Transverse colon (tissue), 4 donors: Measurements from ENCODE around the gene XXYLT1.

Experiments used
- CTCF ChIP-seq, 5 experiments: fragments of 200-600 bp in 3 of 5; fragments of 450-650 bp in 2 of 5; sonication (generic) in 3 of 5; IDR thresholded peaks; 1 replicate in 2 of 5; 2 replicates in 3 of 5; pipeline ENCODE4 v1.5.1; 2016 to 2017; ENCODE audit warnings: antibody characterized with exemption in 5 of 5, inconsistent platforms in 3 of 5, mild to moderate bottlenecking in 2 of 5, moderate library complexity in 1 of 5
- EP300 ChIP-seq: sonication (generic); formaldehyde crosslinking; IDR thresholded peaks from one replicate; pipeline ENCODE4 v1.6.1; 2017; ENCODE audit warnings: antibody characterized with exemption, low read depth
- POLR2A ChIP-seq: fragments of 450-650 bp; IDR thresholded peaks from one replicate; pipeline ENCODE4 v1.6.1; 2016; ENCODE audit warnings: antibody characterized with exemption, mild to moderate bottlenecking, moderate library complexity
- POLR2AphosphoS5 ChIP-seq, 3 donors: sonication (generic); formaldehyde crosslinking; IDR thresholded peaks; one replicate each; pipeline ENCODE4 v1.6.1; 2016; ENCODE audit warnings: antibody characterized with exemption in 3 of 3

- TF ChIP-seq POLR2AphosphoS5 (IDR thresholded peaks at IDR 0.05), result no peak
- no peak for TF ChIP-seq CTCF (IDR thresholded peaks at IDR 0.05)
- TF ChIP-seq EP300, result no peak
- no peak for TF ChIP-seq POLR2A
Observed at GRCh38 chr3:195124378-195124992, 146.5 kb downstream of the XXYLT1 start.
